Measurements from ENCODE around the gene MFSD12.

Gene MFSD12

DNA sequence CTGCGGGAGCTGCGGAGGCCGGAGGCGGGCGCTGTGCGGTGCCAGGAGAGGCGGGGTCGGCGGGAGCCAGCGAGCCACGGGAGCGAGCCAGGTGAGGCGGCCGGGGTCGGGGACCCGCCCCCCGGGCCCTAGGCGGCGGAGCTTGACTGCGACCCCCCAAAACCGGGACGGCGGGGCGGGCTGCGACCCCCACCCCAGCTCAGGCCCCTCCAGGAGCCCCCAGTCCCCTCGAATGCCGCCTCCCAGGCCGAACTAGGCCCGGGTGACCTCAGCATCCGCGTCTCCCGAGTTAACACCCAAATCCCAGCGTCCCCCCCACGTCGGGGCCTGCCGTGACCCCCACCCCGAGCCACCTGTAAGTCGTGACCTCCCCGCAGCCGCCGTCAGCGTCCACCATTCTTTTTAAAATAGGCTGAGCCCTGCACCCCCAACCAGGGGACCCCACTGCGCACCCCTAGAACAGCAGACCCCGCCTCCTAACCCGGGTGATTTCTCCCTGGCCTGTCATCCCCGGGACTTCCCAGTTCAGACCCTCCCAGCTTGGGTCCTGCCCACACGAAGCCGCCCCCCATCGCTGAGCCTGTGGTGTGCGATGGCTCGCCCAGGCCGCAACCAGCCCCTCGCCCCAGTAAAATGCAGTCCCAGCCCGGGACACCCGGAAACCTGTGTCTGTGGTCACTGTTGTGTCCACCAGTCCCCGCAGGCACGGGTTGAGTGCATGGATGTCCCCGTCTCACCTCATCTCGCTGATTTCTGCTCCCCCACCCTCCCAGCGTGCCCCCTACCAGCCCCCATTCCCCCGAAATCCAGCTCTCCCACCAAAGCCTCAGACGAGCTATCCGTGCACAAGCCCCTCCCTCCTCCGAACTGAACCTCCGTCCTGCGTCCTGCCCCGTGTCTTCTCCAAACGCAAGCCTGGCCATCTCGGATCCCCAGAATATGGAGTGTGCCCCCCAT, 50.7 kb downstream of the MFSD12 start:
- DNase-seq: peak in 4 of 14 donors; percentile 6 to 57 (median 32)

DNA sequence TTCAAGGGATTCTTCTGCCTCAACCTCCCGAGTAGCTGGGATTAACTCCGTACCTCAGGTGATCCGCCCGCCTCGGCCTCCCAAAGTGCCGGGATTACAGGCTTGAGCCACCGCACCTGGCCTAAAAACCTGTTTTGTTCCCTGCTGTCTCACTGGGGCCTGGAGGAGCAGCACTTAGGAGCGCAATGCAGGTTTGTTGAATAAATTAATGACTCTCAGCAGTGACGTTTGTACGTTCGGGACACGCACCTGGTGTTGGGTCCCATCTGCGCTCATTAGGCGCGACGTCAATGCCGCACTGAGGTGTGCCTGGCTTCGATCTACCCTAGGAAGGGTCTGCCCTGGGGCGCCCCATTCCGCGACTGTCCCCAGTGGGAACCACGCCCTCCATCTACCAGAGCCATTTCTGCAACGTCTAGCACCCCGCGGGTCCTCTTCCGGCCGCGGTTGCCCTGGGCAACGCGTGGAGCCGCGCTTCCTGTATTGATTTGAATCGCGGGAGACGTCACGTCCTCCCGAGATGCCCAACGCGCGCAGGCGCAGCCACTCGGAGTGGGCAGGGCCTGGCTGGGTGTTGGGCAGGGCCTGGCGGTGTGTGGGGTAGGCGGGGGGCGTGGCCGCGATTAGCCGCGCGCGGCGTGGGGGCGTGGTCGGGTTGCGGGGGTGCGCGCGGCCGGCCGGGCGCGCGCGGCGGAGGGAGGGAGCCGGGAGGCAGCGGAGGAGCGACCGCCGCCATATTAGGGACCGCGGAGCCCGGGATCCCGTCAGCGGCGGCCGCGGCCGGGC, 51.6 kb downstream of the MFSD12 start, which contains the start of gene FZR1:
Gene FZR1 (plus strand): TSS at position 714 of the 786 bp plus-strand sequence. CDS start 16,679 bp downstream, outside the sequence.
- DNase-seq: peak; percentile 70 to 100 (median 97)

DNA sequence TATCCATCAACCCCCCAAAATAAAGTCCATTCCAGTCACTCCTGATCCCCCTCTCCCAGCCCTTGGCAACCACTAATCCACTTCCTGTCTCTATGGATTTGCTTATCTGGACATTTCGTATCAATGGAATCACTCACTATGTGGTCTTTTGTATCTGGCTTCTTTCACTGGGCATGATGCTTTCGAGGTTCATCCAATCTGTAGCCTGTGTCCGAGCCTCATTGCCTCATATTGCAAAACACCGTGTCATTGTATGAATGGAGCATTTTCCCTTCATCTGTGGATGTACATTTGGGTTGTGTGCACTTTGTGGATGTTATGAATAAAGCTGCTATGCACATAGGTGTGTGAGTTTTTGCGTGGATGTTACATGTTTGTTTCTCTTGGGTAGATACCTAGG, 52.7 kb downstream of the MFSD12 start:
- DNase-seq: no peak

DNA sequence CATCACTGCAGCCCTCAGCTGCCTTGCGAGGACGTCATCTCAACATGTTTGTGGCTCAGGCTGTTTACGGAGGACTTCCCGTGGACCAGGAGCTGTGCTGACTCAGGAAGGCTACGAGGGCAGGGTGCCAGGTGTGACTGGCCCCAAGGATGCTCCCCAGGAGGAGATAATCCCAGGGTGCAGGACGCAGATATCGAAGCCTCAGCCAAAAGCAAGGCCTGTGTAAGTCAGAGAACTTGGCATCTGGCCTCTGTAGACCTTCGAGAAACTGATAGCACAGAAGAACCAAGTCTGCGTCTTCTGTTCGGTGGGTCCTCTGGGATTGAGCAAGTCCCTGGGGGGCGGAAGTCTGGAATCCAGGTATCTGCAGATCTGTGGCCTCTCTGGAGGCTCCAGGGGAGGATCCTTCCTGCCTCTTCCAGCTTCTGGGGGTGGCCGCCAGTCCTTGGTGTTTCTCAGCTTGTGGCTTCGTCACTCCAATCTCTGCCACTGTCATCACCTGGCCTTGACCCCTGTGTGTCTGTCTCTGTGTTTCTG, 54.3 kb downstream of the MFSD12 start:
- no peak for DNase-seq

DNA sequence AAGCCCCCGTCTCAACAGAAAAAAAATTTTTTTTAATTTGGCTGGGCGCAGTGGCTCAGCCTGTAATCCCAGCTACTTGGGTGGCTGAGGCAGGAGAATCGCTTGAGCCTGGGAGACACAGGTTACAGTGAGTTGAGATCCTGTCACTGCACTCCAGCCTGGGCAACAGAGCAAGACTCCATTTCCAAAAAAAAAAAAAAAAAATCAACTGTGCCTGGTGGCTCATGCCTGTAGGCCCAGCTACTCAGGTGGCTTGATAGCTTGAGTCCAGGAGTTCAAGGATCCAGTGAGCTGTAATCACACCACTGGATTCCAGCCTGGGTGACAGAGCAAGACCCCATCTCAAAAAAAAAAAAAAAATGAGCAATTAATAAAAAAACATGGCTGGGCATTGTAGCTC, 55.6 kb downstream of the MFSD12 start:
- DNase-seq: no peak

DNA sequence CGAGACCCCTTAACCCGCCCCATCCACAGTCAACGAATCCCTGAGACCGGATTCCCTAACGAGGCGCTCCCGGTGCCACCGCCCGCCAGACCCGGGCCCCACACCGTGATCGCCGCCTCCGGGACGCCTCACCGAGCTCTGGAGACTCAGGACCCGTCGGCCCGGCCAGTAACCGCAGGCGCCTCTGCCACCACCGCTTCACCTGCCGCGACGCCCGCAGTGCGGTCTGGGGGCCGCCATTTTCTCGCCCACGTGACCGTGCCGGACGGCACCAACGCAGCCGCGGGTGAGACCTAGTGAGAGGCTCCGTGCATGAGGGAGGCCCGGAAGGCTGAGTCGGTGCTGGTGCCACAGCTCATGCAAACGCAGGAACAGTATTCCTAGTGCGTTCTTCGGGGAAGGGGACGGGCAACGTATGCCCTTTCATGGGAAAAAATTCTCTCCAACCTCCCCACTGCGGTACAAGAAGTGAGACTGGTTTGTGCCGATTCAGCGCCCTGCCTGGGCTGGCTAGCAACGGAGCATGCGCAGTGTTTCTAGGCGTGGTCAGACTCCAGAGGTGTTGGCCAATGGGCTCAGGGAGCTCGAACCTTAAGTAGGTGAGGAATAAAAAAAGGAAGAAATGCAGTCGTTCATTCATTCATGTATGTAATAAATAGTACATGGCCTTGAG, 56.8 kb downstream of the MFSD12 start, which contains the start of gene DOHH:
Gene DOHH (minus strand): TSS at position 246 of the 673 bp plus-strand sequence. CDS start 3,860 bp downstream, outside the sequence.
- peak; percentile 40 to 99 (median 93) for DNase-seq

DNA sequence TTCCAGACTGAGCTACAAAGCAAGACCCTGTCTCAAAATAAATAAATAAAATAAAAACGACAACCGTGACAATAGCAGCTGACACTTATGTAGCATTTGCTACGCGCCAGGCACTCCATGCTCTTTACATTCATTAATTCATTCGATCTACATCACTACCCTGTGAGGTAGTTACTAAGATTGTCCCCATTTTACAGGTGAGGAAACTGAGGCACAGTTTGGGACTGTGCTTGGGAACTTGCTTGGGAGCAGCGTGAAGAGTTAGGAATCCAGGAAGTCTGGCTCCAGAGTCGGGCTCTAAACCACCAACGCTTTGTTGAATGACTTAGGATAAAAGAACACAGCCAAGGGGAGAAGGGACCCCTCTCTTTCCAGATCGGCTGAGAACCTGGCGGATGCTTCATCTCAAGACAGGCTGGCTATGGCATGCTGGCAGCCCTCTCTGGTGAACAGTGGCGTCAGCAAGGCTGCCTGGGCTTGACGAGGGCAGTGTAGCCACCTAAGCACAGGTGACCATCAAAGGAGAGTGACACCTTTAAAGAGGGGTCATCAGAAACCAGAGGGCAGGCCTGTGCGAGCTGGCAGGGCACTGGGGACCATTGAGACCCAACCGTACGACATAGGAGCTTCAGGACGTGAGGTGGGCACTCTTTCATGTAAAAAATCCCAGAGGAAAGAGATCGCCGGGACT, 57.5 kb downstream of the MFSD12 start:
- no peak for DNase-seq

DNA sequence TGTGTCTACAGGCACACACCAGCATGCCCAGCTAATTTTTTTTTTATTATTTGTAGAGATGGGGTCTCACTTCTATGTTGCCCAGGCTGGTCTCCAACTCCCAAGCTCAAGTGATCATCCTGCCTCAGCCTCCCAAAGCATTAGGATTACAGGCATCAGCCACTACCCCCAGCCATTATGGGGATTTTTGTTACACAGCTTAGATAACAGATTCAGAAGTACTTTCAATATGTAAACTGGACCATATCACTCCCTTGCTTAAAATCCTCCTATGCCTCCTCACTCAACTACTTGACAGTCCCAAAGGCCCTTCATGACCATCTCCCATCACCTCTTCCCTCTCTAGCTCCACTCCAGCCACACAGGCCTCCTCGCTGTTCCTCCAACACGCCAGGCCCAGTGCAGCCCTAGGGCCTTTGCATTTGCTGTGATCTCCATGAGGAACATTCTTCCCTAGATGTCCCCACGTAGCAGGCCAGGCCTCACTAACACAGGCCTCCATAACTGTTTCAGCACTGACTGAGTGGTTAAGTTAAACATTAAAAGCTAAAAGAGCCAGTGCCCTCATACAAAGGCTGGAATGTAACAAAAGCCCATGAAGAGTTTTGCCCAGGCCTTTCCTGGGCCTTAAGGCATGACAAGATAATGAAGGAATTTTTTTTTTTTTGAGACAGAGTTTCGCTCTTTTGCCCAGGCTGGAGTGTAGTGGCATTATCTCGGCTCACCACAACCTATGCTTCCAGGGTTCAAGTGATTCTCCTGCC, 59.4 kb downstream of the MFSD12 start:
- no peak for DNase-seq

DNA sequence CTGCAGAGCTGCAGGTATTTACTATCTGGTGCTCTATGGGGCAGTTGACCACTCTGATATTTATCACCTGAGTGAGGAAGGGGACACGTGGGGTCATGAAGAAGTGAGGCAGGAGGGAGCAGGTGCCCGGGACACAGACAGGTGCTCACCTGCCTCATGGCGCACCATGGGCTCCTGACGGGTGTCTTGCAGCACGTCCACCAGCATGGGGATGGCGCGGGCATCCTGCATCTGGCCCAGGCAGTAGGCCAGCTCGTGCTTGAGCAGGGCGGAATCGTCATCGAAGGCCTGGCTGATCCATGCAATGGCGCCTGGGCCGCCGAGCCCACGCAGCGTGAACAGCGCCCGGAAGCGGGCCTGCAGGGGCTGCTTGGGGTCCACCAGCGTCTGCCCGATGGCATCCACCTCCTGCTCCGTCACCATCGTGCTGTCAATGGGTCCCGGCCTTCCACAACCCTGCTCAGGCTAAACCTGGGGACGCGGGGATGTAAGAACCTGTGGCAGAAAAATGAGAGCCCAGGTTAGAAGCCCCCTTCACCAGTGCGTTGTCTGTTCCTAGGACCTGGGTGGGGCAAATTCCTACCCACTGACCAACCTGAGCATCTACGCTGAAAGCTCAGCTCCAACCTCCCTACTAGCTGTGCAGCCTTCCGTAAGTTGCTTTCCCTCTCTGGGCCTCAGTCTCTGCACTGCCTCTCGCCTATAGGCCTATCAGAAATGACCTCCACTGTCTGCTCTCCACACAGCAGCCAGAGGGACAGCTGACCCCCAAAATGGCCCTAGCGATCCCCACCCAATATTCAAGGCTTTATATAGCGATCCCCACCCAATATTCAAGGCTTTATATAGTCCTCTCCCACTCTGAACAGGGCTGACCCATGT, 60.8 kb downstream of the MFSD12 start:
- no peak for DNase-seq

DNA sequence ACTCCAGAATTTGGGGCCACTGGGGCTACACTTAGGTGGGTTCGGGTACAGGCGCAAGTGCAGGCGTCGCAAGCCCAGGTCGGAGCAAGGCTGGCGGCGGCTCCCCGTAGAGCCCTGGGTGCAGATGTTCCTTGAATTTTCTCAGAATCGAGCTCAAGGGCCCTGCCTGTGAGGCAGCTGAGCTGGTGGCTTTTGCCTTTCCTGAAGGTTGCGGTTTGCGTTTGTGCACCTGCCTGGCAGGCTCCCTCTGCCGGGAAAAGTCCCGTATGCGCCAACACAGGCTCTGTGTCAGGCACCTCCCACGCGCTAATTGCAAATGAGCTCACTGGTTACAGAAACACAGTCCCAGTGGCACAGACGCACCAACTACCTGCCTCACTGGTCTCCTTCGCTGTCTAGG, 62.8 kb downstream of the MFSD12 start:
- DNase-seq: no peak
